ENCODE measurements around the gene IL16. TPM values are rescaled to one million over a fixed set of nuclear protein-coding genes. Genes with fewer than 3 reads are reported as not detected.

The IL16 gene
- total RNA-seq, 6 experiments from 2014 or later: 2.0 to 6.8 (median 3.2) TPM

DNA sequence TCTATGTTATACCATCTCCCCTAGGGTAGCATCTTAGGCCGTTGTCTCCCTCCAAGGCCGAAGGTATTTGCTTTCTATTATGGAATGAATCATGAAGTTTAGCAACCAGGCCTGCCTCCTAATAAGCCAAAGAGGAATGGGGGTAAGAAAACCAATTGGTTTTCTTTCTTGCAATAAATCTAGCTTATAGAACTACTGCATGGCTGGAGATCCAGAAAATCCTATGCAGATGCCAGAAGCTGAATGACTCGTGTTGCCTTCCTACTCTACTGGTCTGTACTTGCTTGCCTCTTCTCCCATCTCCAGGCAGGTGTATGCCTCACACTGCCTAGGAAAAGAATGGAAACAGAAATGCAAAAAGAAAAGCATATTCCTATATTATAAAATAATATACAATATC, 31.1 kb upstream of the IL16 start:
- Histone ChIP-seq H3K27ac (no peak overlapping the region), H3K4me3 (no peak overlapping the region), H3K36me3 (no peaks in the 10 kb centered on the region), H3K4me1 (no peaks in the 10 kb centered on the region), H3K27me3 (no peaks in the 10 kb centered on the region), H3K9me3 (no peaks in the 10 kb centered on the region)
- intact Hi-C loops (cut with DNase I): loop anchor here in 1 of 2 donors (10.0 kb wide), 1 partner anchor 89 kb away; no protein-coding TSS in a partner anchor
- TF ChIP-seq CTCF (IDR thresholded peaks at IDR 0.05): no peak
- TF ChIP-seq POLR2A (IDR thresholded peaks at IDR 0.05): no peak
- ATAC-seq (no peak), DNase-seq (no peak)
- WGBS (ENCODE audit: insufficient coverage, low coverage, low lambda C conversion rate, missing lambda C conversion rate): 76% methylated on average over 3 of the region's 3 CpGs

DNA sequence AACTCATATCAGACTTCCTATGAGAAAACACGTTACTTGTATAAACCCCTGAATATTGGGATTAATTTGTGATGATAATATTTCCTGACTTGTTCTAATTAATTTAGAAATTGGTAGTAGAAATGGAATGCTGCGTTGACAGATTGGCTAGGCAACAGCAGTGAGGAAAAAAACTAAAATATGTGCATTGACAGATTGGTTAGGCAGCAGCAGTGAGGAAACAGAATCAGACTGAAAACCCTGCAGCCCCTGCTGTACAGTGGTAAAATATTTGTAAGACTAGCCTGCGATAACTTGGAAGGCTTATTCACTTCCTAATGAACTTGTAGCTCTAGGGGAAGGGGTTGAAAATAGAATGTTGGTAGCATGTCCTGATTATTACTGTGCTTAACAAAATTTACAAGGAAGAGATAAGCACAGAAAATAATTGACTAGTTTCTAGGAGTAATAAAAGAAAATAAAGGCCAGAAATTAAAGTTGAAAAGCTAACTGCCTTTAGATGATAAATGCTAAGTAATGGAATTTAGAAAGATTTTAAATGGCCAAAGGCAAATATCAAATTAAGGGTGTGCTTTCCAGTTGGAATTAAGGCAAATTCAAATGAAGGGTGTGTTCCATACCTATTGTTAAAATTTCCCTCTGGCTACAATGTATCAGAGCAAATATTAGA, 29.9 kb upstream of the IL16 start:
- TF ChIP-seq POLR2A (IDR thresholded peaks at IDR 0.05) (no peak), CTCF (IDR thresholded peaks at IDR 0.05) (no peak)
- H3K27ac ChIP-seq: no peak overlapping the region
- H3K36me3 ChIP-seq: no peaks in the 10 kb centered on the region
- H3K4me1 ChIP-seq: no peaks in the 10 kb centered on the region
- ATAC-seq: no peak
- no peak for DNase-seq
- no peaks in the 10 kb centered on the region for H3K9me3 ChIP-seq
- intact Hi-C loops (cut with DNase I): loop anchor here in 1 of 2 donors (10.0 kb wide), 1 partner anchor 88 kb away; no protein-coding TSS in a partner anchor
- 45% methylated on average over 3 of the region's 3 CpGs for WGBS (ENCODE audit: insufficient coverage, low coverage, low lambda C conversion rate, missing lambda C conversion rate)
- H3K27me3 ChIP-seq: no peaks in the 10 kb centered on the region
- H3K4me3 ChIP-seq: no peak overlapping the region

DNA sequence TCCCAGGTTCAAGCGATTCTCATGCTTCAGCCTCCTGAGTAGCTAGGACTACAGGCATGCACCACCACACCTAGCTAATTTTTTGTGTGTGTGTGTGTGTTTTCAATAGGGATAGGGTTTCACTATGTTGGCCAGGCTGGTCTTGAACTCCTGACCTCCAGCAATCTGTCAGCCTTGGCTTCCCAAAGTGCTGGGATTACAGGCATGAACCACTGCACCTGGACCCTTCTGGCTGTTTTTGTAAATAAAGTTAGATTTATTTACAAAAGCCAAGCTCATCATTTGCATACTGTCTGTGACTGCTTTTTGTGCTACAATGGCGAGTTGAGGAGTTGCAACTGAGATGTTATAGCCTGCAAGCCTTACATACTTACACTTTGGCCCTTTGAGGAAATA, 28.6 kb upstream of the IL16 start:
- ATAC-seq (no peak), DNase-seq (no peak)
- WGBS (ENCODE audit: insufficient coverage, low coverage, low lambda C conversion rate, missing lambda C conversion rate): 94% methylated on average over 2 of the region's 2 CpGs
- Histone ChIP-seq H3K36me3 (no peaks in the 10 kb centered on the region), H3K27me3 (no peaks in the 10 kb centered on the region), H3K9me3 (no peaks in the 10 kb centered on the region), H3K27ac (no peak overlapping the region), H3K4me1 (no peaks in the 10 kb centered on the region), H3K4me3 (no peak overlapping the region)
- TF ChIP-seq POLR2A (IDR thresholded peaks at IDR 0.05) (no peak), CTCF (IDR thresholded peaks at IDR 0.05) (no peak)
- intact Hi-C loops (cut with DNase I): loop anchor here in 1 of 2 donors (10.0 kb wide), 1 partner anchor 87 kb away; no protein-coding TSS in a partner anchor

- no peak for DNase-seq
- Histone ChIP-seq H3K27me3 (no peaks in the 10 kb centered on the region), H3K27ac (no peak overlapping the region), H3K36me3 (no peaks in the 10 kb centered on the region), H3K9me3 (no peaks in the 10 kb centered on the region), H3K4me1 (no peaks in the 10 kb centered on the region), H3K4me3 (no peak overlapping the region)
- WGBS (ENCODE audit: insufficient coverage, low coverage, low lambda C conversion rate, missing lambda C conversion rate): 87% methylated on average over 2 of the region's 2 CpGs
- no peak for TF ChIP-seq CTCF (IDR thresholded peaks at IDR 0.05)
- TF ChIP-seq POLR2A (IDR thresholded peaks at IDR 0.05): no peak
- no peak for ATAC-seq
- intact Hi-C loops (cut with DNase I): loop anchor here in 1 of 2 donors (10.0 kb wide), 1 partner anchor 86 kb away; no protein-coding TSS in a partner anchor
Observed at GRCh38 chr15:81168644-81169043, 28.0 kb upstream of the IL16 start.
